Type B pancreatic cell (in vitro differentiated cells): ENCODE results near the gene PGLYRP1. TPM values are rescaled to one million over a fixed set of nuclear protein-coding genes. Genes with fewer than 3 reads are reported as not detected.

Source experiments
- DNase-seq: peaks from one replicate; pipeline ENCODE4 v3.0.0; 2021; ENCODE audit warnings: mixed read lengths; ENCODE audit not compliant: unreplicated experiment; ENCODE audit errors: extremely low spot score
- H3K27ac Mint-ChIP-seq: 2 replicates; pipeline ENCODE4 v1.8.0; 2021; ENCODE audit warnings: mild to moderate bottlenecking, mixed read lengths
- H3K27me3 Mint-ChIP-seq: 2 replicates; pipeline ENCODE4 v1.8.0; 2021; ENCODE audit warnings: mixed read lengths
- H3K36me3 Mint-ChIP-seq: 2 replicates; pipeline ENCODE4 v1.8.0; 2021; ENCODE audit warnings: mixed read lengths
- H3K4me1 Mint-ChIP-seq: one replicate; pipeline ENCODE4 v1.8.0; 2021; ENCODE audit warnings: mixed read lengths; ENCODE audit not compliant: unreplicated experiment
- H3K4me3 Mint-ChIP-seq: 2 replicates; pipeline ENCODE4 v1.8.0; 2021; ENCODE audit warnings: mild to moderate bottlenecking, mixed read lengths
- H3K9me3 Mint-ChIP-seq: 2 replicates; pipeline ENCODE4 v1.8.0; 2021; ENCODE audit warnings: mixed read lengths
- CTCF ChIP-seq: fragments of 200-600 bp; sonication (generic); conservative IDR thresholded peaks from 2 replicates; pipeline ENCODE4 v1.5.0; 2021; ENCODE audit warnings: antibody characterized with exemption, mild to moderate bottlenecking
- total RNA-seq: library from RNA; stranded (reverse); gene quantifications from 2 replicates; pipeline ENCODE4 v1.2.1, GENCODE V29; 2021; ENCODE audit warnings: low replicate concordance

The PGLYRP1 gene
- total RNA-seq, 1 donor from 2014 or later, result not detected

- Mint-ChIP-seq H3K4me3 (peak overlapping the region; percentile 86), H3K4me1 (peaks cover 27% of the 10 kb centered on the region), H3K27me3 (peaks cover 19% of the 10 kb centered on the region), H3K9me3 (no peaks in the 10 kb centered on the region), H3K27ac (peak overlapping the region; percentile 86), H3K36me3 (peaks cover 3% of the 10 kb centered on the region)
- TF ChIP-seq CTCF, result no peak
- DNase-seq, result no peak
Measured at GRCh38 chr19:45999653-46000121, 23.2 kb downstream of the PGLYRP1 start.

DNA sequence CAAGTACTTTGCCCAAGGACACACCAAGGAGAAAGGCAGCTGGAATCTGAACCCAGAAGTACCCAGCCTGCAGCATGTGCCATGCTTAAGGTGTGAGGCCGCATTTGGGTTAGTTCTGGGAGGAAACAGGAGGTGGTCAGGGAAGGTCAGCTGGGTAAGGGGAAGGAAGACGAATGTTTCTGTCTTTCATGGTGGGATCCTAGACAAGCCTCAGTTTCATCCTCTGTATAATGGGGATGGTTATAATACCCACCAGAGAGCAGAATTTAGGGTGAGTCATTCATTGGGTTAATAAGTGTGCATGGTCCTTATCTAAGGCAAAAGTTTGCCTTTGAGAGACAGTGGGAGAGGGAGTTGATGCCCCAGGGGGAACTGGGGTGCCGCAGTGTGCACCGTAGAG, 24.0 kb downstream of the PGLYRP1 start:
- TF ChIP-seq CTCF, result no peak
- peaks cover 3% of the 10 kb centered on the region for H3K36me3 Mint-ChIP-seq
- H3K27ac Mint-ChIP-seq, result no peak overlapping the region
- peak overlapping the region; percentile 86 for H3K4me3 Mint-ChIP-seq
- no peaks in the 10 kb centered on the region for H3K9me3 Mint-ChIP-seq
- H3K4me1 Mint-ChIP-seq, result peaks cover 27% of the 10 kb centered on the region
- peaks cover 19% of the 10 kb centered on the region for H3K27me3 Mint-ChIP-seq
- no peak for DNase-seq

- DNase-seq, result no peak
- H3K9me3 Mint-ChIP-seq, result no peaks in the 10 kb centered on the region
- H3K27ac Mint-ChIP-seq, result peak overlapping the region; percentile 53
- TF ChIP-seq CTCF, result no peak
- peaks cover 19% of the 10 kb centered on the region for H3K27me3 Mint-ChIP-seq
- peaks cover 3% of the 10 kb centered on the region for H3K36me3 Mint-ChIP-seq
- H3K4me1 Mint-ChIP-seq, result peaks cover 27% of the 10 kb centered on the region
- no peak overlapping the region for H3K4me3 Mint-ChIP-seq
Measured at GRCh38 chr19:45996933-45997332, 25.9 kb downstream of the PGLYRP1 start.

GRCh38 chr19:45995715-45996385, 27.0 kb downstream of the PGLYRP1 start:
- TF ChIP-seq CTCF, result no peak
- Mint-ChIP-seq H3K27me3 (peaks cover 19% of the 10 kb centered on the region), H3K27ac (no peak overlapping the region), H3K9me3 (no peaks in the 10 kb centered on the region), H3K4me1 (peaks cover 27% of the 10 kb centered on the region), H3K36me3 (peaks cover 3% of the 10 kb centered on the region), H3K4me3 (no peak overlapping the region)
- no peak for DNase-seq

GRCh38 chr19:45994998-45995714, 27.7 kb downstream of the PGLYRP1 start, which contains the start of gene CCDC61:
TSS of gene CCDC61 (plus strand) at chr19:45995467. CDS start at chr19:46003019, 7,552 bp downstream.
- Mint-ChIP-seq H3K4me1 (peaks cover 22% of the 10 kb centered on the region), H3K36me3 (peaks cover 3% of the 10 kb centered on the region), H3K9me3 (no peaks in the 10 kb centered on the region), H3K27me3 (peaks cover 18% of the 10 kb centered on the region), H3K4me3 (no peak within 1 kb of the TSS), H3K27ac (no peak within 1 kb of the TSS)
- DNase-seq, result peak; percentile 95
- no peak for TF ChIP-seq CTCF
